DOHH2 (cell line): ENCODE results near the gene HS3ST6.

Experiments
- CTCF ChIP-seq: fragments of 200-600 bp; sonication (generic); IDR thresholded peaks from one replicate; pipeline ENCODE4 v1.5.1; 2014; ENCODE audit warnings: antibody characterized with exemption, mild to moderate bottlenecking, low read depth, low read length; ENCODE audit not compliant: poor library complexity, severe bottlenecking
- EZH2phosphoT487 ChIP-seq: fragments of 200-600 bp; sonication (generic); IDR thresholded peaks from 2 replicates; pipeline ENCODE4 v1.6.1; 2017; ENCODE audit warnings: borderline replicate concordance, mild to moderate bottlenecking, antibody characterized with exemption, low read length, moderate library complexity, mixed read lengths

DNA sequence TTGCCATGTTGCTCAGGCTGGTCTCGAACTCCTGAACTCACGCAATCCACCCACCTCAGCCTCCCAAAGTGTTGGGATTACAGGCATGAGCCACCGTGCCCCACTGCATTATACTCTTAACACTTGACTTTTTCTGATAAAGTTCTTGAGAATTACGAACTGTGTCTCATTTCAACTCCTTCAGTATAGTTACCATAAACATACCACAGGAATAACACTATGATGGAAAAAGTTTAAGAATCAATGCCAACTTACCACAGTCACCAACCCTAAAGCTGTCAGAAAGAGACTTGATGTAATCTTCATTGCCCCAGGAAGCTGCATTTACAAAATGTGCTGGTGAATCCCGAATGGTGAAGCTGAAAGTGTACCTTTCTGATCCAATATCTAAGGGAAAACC, 56.5 kb downstream of the HS3ST6 start:
- TF ChIP-seq CTCF = no peak
- no peak for TF ChIP-seq EZH2phosphoT487
